GM18868 (cell line): Measurements from ENCODE around the gene PSKH1.
"Not testable (repeated sequence)": the region's sequence is repeated elsewhere in the genome, so short reads cannot be mapped to it uniquely, and the experiment has no call there.

Experiments used
- ATAC-seq: cut with Tn5 transposase; IDR thresholded peaks from one replicate; pipeline ENCODE4 v1.9.1; 2021; ENCODE audit warnings: mild to moderate bottlenecking, moderate library complexity; ENCODE audit not compliant: unreplicated experiment

The PSKH1 gene

GRCh38 chr16:67937713-67938112 lies 44.7 kb downstream of the PSKH1 start:
- ATAC-seq = not testable (repeated sequence)

DNA sequence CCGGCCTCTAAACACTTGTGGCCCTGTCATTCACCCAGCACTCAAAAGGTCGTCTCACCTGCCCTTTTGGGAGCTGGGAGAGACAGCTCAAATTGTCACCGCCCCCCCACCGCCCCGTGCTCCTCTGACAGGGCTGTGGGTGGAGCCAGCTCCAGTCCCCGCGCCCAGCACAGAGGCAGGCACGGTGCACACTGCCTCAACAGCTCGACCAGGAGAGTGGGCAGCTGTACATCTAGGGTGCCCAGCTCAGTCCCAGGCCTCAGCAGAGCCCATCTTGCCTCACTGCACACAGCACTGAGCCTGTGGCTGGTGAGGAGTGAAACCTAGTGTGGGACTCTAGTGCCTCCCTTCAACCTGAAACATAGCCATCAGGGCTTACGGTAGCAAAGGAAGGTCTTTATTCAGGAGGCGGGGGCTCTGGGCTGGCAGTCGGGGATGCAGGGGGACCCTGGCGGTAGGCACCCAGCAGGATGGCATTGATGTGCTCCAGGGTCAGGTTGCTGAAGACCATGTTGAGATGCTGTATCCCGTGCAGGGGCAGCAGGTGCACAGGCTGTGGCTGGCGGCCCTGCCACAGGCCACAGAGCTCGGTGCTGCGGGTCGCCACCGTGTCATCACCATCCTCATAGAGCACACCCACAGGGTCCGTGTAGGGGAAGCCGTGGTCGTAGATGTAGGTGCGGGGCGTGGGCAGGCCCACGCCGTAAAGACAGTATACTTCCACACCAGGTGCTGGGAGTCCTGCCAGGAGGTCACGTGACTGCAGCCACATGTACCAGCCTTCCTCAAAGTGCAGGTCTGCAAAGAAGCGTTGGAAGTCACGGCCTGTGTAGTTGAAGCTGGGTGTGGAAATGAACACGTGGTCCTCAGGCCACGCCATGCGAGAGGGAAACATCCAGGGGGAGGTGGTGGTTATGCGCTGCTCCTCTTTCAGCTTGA lies 46.7 kb downstream of the PSKH1 start:
- ATAC-seq = no peak

DNA sequence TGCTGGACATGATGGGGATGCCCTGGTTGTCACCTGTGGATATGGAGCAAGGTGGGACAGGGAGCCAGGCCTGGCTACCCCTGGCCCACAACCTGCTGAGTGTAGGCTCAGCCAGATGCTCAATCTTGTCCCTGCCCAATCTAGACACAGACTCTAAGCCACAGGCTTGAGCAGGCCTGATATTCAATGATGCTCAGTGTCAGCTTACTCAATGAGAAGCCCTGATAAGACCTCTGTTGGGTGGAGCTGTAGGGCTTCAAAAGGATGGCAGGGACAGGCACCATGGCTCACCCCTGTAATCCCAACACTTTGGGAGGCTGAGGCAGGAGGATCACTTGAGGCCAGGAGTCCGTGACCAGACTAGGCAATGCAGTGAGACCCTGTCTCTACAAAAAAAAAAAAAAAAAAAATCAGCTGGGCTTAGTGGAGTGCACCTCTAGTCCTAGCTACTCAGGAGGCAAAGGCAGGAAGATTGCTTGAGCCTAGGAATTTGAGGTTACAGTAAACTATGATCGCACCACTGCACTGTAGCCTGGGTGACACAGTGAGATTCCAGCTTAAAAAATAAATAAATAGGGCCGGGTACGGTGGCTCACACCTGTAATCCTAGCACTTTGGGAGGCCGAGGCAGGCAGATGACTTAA lies 47.5 kb downstream of the PSKH1 start:
- ATAC-seq = no peak

DNA sequence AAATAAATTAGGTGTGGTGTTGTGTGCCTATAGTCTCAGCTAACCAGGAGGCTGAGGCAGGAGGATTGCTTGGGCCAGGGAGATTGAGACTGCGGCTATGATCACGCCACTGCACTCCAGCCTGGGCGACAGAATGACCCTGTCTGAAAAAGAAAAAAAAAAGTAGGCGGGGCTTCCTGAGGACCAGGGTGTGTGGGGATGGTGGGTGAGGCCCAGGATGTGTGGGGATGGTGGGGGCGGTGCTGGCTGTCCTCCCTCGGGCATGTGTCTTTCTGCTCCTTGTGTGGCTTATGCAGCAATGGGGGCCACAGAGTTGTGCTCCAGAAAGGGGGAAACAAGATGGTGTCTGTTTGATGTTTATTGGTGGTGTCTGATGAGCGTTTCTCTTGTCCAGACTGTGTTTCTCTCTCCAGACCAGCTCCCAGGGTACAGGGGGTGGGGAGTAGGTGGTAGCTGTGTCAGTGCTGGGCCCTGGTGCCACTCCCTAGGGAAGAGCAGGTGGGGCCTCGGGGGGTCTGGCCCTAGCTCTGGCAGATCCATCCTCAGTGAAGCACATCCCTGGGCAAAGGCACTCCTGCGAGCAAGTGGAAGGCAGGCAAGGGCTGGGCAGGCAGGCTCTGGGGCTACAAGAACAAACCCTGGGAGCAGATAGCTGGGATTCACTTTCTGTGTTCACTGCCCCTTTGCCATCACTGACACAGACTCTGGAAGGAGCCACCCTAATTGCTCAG lies 48.6 kb downstream of the PSKH1 start:
- no peak for ATAC-seq

DNA sequence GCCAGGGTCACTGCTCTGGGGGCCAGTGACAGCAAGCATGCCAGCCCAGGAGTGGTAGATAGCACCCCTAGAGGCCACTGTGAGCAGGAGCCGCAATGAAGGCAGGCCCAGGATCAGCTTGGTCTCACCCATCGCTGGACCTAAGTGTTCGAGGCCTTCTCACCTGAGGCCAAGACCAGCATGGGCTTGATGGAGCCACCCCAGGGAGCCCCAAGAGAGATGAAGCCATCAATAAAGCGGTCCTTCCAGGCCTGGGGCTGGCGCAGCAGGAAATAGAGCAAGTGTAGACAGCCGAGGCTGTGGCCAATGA lies 49.1 kb downstream of the PSKH1 start:
- no peak for ATAC-seq

DNA sequence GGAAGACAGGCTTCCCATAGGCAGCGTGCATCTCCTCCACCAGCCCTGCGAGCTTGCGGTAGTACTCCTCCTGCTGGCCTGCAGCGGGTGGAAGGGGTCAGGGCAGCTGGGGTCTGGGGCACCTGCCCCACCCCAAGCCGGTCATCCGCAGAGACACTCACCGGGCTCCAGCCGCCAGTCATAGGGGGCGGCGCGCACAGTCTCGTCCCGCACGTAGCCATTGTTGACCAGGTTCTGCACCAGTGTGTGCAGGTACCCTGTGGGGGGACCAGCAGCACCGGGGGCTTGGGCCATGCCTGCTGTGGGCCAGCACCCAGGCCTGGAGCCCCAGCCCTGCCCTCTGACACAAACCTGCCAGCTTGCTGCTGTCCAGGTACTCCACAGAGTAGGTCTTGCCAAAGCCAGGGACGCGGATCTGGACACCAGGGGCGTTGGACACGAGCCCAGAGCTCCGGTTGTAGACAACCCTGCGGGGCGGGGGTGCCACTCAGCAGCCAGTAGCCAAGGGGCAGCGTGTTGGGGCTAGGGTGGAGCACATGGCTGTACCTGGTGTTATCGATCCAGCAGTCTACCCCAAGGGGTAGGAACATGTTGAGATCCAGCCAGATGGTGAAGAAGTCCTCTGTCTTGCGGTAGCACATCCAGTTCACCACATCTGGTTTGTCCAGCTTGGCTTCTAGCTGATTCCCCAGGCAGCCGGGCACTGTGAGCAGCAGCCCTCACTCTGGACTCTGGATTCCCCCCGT lies 49.6 kb downstream of the PSKH1 start:
- ATAC-seq = no peak

- ATAC-seq = no peak
Observed at GRCh38 chr16:67943256-67943618, 50.2 kb downstream of the PSKH1 start.

DNA sequence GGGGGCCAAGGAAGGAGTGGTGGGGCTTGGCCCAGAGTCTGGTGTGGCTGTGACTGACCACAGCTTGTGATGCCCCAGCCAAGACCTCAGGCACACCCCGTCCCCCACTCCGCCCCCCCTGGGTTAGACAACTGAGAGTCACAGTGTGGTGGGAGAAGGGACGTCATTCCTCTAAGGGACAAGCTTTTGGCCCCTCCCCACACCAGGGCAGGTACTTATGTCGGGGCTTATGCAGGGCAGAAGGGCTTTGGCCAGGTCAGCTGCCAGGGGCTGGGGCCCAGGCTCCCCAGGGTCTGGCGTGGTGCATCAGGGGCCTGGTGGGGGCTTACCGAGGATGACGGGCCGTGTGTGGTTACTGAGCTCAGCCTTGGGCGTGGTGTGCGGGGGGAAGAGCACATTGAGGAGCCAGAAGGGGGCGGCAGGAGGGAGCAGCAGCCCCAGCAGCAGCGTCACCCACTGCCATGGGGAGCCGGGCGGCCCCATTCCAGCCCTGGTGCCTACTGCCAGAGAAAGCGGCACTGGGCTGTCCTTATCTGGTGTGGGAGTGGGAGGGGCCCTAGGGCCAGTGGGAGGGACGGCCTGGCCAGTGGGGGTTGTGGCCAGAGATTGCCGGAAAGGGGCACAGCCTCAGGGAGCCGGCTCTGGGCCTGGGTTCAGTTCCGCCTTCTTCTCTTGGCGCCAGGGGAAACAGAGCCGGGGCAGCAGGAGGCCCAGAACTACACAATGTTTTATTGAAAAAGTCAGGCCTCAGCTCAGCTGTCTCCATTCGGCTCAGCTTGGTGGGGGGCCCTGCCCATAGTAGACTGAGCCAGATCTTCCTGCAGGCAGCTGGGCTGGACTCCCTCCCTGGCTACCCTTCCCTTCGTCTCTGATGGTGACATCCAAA lies 50.8 kb downstream of the PSKH1 start, which contains the start of gene LCAT:
Gene LCAT (minus strand): TSS at position 502 of the 886 bp plus-strand sequence. CDS start 19 bp downstream, at position 483.
- ATAC-seq = no peak

- no peak for ATAC-seq
Observed at GRCh38 chr16:67944690-67945391, 51.8 kb downstream of the PSKH1 start.

GRCh38 chr16:67945392-67945933 lies 52.4 kb downstream of the PSKH1 start:
- no peak for ATAC-seq

DNA sequence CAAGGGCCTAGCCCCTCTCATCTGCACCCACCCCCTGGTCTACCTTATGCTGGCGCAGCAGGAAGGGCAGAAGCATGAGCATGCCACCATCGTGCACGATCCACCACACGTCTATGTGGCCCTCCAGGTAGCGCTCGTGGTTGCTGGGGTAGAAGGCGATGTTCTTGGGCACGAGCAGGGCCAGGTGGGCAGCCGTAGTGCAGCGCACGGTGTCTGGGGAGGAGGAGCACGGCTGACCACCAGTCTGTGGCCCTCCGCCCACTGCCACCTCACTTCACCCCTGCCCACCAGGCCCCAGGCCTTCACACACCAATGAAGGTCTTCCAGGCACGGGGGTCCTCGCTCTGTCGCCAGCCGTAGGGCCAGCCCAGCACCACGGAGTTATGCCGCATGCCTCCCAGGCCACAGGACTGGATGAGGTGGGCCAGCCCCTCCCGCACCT lies 53.1 kb downstream of the PSKH1 start:
- ATAC-seq = no peak

- ATAC-seq = no peak
Observed at GRCh38 chr16:67946966-67947558, 54.0 kb downstream of the PSKH1 start.

DNA sequence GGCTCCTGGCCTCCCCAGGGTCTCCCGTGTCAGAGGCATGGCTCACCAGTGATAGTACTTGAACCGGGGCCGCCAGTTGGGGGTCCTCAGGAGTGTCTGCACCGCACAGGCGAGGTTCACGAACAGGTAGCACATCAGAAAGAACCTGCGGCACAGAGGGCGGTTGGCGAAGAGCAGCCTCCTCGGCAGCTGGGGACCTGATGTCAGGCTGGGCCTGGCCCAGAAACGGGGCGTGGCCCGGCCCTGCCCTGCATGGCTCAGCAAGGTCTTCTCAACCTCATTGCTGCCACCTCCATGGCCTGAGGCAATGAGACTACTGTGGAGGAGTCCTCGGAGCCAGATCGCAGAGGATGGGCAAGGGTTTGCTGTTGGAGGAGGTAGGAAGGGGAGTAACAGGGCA lies 55.0 kb downstream of the PSKH1 start:
- no peak for ATAC-seq

GRCh38 chr16:67949645-67950044 lies 56.6 kb downstream of the PSKH1 start:
- no peak for ATAC-seq

GRCh38 chr16:67950335-67950843 lies 57.3 kb downstream of the PSKH1 start:
- ATAC-seq = no peak

DNA sequence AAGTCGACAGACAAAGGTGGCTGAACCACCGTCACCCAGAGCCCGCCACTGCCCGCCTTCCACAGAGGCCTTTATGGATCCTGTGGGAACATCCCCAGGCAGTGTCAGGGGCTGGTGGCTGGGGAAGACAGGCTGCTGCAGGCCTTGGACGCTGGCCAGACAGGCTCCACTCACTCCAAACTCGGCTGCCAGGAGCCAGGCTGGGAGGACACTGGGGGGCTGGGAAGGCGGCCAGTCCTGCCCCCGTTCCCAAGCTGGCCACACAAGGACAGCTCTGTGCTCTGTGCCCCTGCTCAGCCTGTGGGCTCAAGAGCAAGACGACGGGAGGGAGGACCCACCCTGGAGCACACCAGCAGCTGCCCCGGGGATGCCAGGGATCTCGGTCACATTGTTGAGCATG lies 58.4 kb downstream of the PSKH1 start:
- no peak for ATAC-seq

- ATAC-seq = no peak
Observed at GRCh38 chr16:67953641-67954375, 60.8 kb downstream of the PSKH1 start.
